K562 (cell line): ENCODE data around the gene GALNT15. TPM values are rescaled to one million over a fixed set of nuclear protein-coding genes. Genes with fewer than 3 reads are reported as not detected.
A peak's percentile ranks its signal among the peaks of the same experiment; 100 is the strongest.

Source experiments
- ARID2 ChIP-seq: fragments of 450-650 bp; IDR thresholded peaks from 2 replicates; pipeline ENCODE4 v1.6.1; 2017; ENCODE audit warnings: antibody characterized with exemption, mild to moderate bottlenecking
- BCOR ChIP-seq: fragments of 450-650 bp; IDR thresholded peaks from 2 replicates; pipeline ENCODE4 v1.6.1; 2016
- DMBX1 ChIP-seq: fragments of 250-450 bp; sonication (Bioruptor Pico); IDR thresholded peaks from 2 replicates; pipeline ENCODE4 v1.8.0; 2022; ENCODE audit warnings: inconsistent platforms, mild to moderate bottlenecking, moderate library complexity, borderline replicate concordance
- DPF2 ChIP-seq: fragments of 450-650 bp; IDR thresholded peaks from 2 replicates; pipeline ENCODE4 v1.6.1; 2016
- GTF2E2 ChIP-seq: fragments of 200-800 bp; sonication (Bioruptor generic); IDR thresholded peaks from 2 replicates; pipeline ENCODE4 v1.6.1; 2016; ENCODE audit warnings: missing genetic modification characterization, missing compliant biosample characterization
- HNRNPL ChIP-seq: fragments of 200-400 bp; formaldehyde crosslinking; IDR thresholded peaks from 2 replicates; pipeline ENCODE4 v1.6.1; 2017; ENCODE audit warnings: low read depth, mild to moderate bottlenecking, low read length
- KAT7 ChIP-seq: sonication (generic); formaldehyde crosslinking; IDR thresholded peaks from 2 replicates; pipeline ENCODE4 v1.8.0; 2022; ENCODE audit warnings: missing genetic modification reagents, mild to moderate bottlenecking, borderline replicate concordance
- NFATC3 ChIP-seq: fragments of 450-650 bp; IDR thresholded peaks from 2 replicates; pipeline ENCODE4 v1.6.1; 2017; ENCODE audit warnings: mild to moderate bottlenecking
- NFE2 ChIP-seq: IDR thresholded peaks from 2 replicates; pipeline ENCODE4 v1.6.1; 2014; ENCODE audit warnings: antibody characterized with exemption, low read depth
- NFRKB ChIP-seq: fragments of 450-650 bp; IDR thresholded peaks from 2 replicates; pipeline ENCODE4 v1.6.1; 2016; ENCODE audit warnings: low read depth
- PCBP1 ChIP-seq: fragments of 200-400 bp; formaldehyde crosslinking; IDR thresholded peaks from 2 replicates; pipeline ENCODE4 v1.6.1; 2018; ENCODE audit warnings: mild to moderate bottlenecking, low read depth, low read length; ENCODE audit not compliant: poor library complexity, severe bottlenecking
- PRPF4 ChIP-seq: fragments of 200-400 bp; formaldehyde crosslinking; IDR thresholded peaks from one replicate; pipeline ENCODE4 v1.6.1; 2017; ENCODE audit warnings: low read length, low read depth, mild to moderate bottlenecking; ENCODE audit not compliant: insufficient read depth, poor library complexity, severe bottlenecking
- SMAD3 ChIP-seq: fragments of 450-650 bp; formaldehyde crosslinking; conservative IDR thresholded peaks from 2 replicates; pipeline ENCODE4 v1.4.0; 2020; ENCODE audit warnings: mild to moderate bottlenecking
- SMARCA4 ChIP-seq: fragments of 450-650 bp; IDR thresholded peaks from 2 replicates; pipeline ENCODE4 v1.6.1; 2016
- SMARCA5 ChIP-seq: fragments of 450-650 bp; IDR thresholded peaks from 2 replicates; pipeline ENCODE4 v1.6.1; 2016
- SUPT5H ChIP-seq: fragments of 450-650 bp; IDR thresholded peaks from 2 replicates; pipeline ENCODE4 v1.6.1; 2016
- TEAD1 ChIP-seq, 2 experiments: fragments of 450-650 bp in 1 of 2; sonication (generic) in 1 of 2; formaldehyde crosslinking; IDR thresholded peaks; 2 replicates each; pipeline versions ENCODE4 v1.4.0 to v1.8.0; 2020 to 2022; ENCODE audit warnings: mild to moderate bottlenecking in 2 of 2, missing genetic modification reagents in 1 of 2
- ZNF140 ChIP-seq: fragments of 250-450 bp; sonication (Bioruptor Pico); IDR thresholded peaks from 2 replicates; pipeline ENCODE4 v1.8.0; 2021; ENCODE audit warnings: moderate library complexity, mild to moderate bottlenecking, inconsistent platforms
- ZNF143 ChIP-seq: sonication (generic); formaldehyde crosslinking; IDR thresholded peaks from 2 replicates; pipeline ENCODE4 v1.9.0; 2022; ENCODE audit warnings: mild to moderate bottlenecking, missing genetic modification reagents
- ZNF586 ChIP-seq: fragments of 450-650 bp; formaldehyde crosslinking; conservative IDR thresholded peaks from 2 replicates; pipeline ENCODE4 v1.4.0; 2020; ENCODE audit warnings: mild to moderate bottlenecking, moderate library complexity
- ZNF717 ChIP-seq: fragments of 250-450 bp; sonication (Bioruptor Pico); IDR thresholded peaks from 2 replicates; pipeline ENCODE4 v1.5.0; 2021
- polyA plus RNA-seq, 8 experiments: library from polyadenylated mRNA; depleted of rRNA in 4 of 8; stranded (reverse) in 5 of 8; unstranded in 3 of 8; fragments of >200 nt; fragmentation: Nextera tagmentation in 2 of 8; fragmentation: Illumina TruSeq in 1 of 8; extraction: Ambion mirVana in 2 of 8; extraction: Trizol in 1 of 8; gene quantifications; 2 replicates each; pipeline versions ENCODE4 v1.2.1 to v1.2.3, GENCODE V29; 2011 to 2014; ENCODE audit warnings: inconsistent platforms in 1 of 8, missing spikeins in 1 of 8
- total RNA-seq, 7 experiments: library from RNA; depleted of rRNA in 6 of 7; stranded (reverse); fragments of >200 nt in 6 of 7; fragmentation: Illumina TruSeq in 2 of 7; extraction: Trizol in 2 of 7; gene quantifications; 2 replicates each; pipeline versions ENCODE4 v1.2.1 to v1.2.3, GENCODE V29; 2011 to 2021; ENCODE audit warnings: low replicate concordance in 1 of 7
- TF ChIP-seq, protein P1 (sequence below), 2 experiments: fragments of 450-650 bp; IDR thresholded peaks; 2 replicates each; pipeline ENCODE4 v1.6.1; 2016
- TF ChIP-seq, protein P2 (sequence below): fragments of 450-650 bp; IDR thresholded peaks from 2 replicates; pipeline ENCODE4 v1.6.1; 2014; ENCODE audit warnings: low read depth, mild to moderate bottlenecking, moderate library complexity, borderline replicate concordance
- TF ChIP-seq, protein P3 (sequence below), 2 experiments: fragments of 450-650 bp in 1 of 2; sonication (generic) in 1 of 2; formaldehyde crosslinking in 1 of 2; IDR thresholded peaks in 1 of 2; conservative IDR thresholded peaks in 1 of 2; 2 replicates each; pipeline versions ENCODE4 v1.6.1 to v1.8.1; 2016 to 2023; ENCODE audit warnings: mild to moderate bottlenecking in 2 of 2, moderate library complexity in 2 of 2, inconsistent platforms in 1 of 2, missing genetic modification reagents in 1 of 2
- TF ChIP-seq, protein P4 (sequence below): fragments of 250-450 bp; sonication (Bioruptor Pico); IDR thresholded peaks from 2 replicates; pipeline ENCODE4 v1.5.0; 2021

The GALNT15 gene
- total and polyA plus RNA-seq, 9 of the 15 experiments (the other 6 are each of a cell fraction or from before 2014, with no cell fraction given): not detected

DNA sequence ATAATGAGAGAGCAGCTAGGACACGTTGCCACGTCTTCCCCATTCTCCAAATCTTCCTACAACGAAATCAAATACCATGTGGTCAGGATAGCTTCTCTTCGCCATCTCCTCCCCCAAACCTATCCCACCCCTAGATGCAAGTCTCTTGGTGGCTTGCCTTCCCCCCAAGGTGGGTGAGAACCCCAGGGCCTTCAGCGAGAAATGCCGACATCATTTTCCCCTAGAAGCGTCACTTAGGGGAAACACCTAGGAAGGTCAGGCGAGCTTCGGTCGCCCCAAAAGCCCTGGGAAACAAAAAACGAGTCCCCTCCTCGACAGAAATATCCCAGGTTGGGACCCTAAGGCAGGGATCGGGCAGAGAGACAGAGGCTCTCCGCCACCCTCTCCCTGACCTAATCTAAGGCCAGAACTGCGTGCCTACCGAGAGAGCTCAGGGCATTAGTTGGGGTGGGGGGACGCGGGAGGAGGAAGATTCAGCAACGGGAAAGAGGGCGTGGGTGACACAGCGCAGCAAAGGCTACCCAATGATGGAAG, 89.8 kb downstream of the GALNT15 start (continued):
- no peak for TF ChIP-seq DMBX1 (CRISPR knock-in tag)
- TF ChIP-seq PRPF4: no peak
- TF ChIP-seq, protein P1, sequence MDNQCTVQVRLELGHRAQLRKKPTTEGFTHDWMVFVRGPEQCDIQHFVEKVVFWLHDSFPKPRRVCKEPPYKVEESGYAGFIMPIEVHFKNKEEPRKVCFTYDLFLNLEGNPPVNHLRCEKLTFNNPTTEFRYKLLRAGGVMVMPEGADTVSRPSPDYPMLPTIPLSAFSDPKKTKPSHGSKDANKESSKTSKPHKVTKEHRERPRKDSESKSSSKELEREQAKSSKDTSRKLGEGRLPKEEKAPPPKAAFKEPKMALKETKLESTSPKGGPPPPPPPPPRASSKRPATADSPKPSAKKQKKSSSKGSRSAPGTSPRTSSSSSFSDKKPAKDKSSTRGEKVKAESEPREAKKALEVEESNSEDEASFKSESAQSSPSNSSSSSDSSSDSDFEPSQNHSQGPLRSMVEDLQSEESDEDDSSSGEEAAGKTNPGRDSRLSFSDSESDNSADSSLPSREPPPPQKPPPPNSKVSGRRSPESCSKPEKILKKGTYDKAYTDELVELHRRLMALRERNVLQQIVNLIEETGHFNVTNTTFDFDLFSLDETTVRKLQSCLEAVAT (IDR thresholded peaks at IDR 0.05): no peak
- TF ChIP-seq SMARCA4: 0 out of 2 replicates have a peak, but pooled peaks have one; percentile 31
- TF ChIP-seq NFE2: no peak
- 0 out of 2 replicates have a peak, but pooled peaks have one; percentile 6 for TF ChIP-seq BCOR
- no peak for TF ChIP-seq TEAD1 (CRISPR knock-in tag; IDR thresholded peaks at IDR 0.05)
- no peak for TF ChIP-seq PCBP1
- TF ChIP-seq, protein P2, sequence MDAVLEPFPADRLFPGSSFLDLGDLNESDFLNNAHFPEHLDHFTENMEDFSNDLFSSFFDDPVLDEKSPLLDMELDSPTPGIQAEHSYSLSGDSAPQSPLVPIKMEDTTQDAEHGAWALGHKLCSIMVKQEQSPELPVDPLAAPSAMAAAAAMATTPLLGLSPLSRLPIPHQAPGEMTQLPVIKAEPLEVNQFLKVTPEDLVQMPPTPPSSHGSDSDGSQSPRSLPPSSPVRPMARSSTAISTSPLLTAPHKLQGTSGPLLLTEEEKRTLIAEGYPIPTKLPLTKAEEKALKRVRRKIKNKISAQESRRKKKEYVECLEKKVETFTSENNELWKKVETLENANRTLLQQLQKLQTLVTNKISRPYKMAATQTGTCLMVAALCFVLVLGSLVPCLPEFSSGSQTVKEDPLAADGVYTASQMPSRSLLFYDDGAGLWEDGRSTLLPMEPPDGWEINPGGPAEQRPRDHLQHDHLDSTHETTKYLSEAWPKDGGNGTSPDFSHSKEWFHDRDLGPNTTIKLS: no peak
- TF ChIP-seq ZNF140 (CRISPR knock-in tag): no peak
- TF ChIP-seq, protein P3, sequence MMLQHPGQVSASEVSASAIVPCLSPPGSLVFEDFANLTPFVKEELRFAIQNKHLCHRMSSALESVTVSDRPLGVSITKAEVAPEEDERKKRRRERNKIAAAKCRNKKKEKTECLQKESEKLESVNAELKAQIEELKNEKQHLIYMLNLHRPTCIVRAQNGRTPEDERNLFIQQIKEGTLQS (IDR thresholded peaks at IDR 0.05): no peak
- TF ChIP-seq, protein P3 (CRISPR knock-in tag; conservative IDR thresholded peaks at IDR 0.05): no peak
- TF ChIP-seq NFRKB: 0 out of 2 replicates have a peak, but pooled peaks have one; percentile 56
- TF ChIP-seq, protein P4, sequence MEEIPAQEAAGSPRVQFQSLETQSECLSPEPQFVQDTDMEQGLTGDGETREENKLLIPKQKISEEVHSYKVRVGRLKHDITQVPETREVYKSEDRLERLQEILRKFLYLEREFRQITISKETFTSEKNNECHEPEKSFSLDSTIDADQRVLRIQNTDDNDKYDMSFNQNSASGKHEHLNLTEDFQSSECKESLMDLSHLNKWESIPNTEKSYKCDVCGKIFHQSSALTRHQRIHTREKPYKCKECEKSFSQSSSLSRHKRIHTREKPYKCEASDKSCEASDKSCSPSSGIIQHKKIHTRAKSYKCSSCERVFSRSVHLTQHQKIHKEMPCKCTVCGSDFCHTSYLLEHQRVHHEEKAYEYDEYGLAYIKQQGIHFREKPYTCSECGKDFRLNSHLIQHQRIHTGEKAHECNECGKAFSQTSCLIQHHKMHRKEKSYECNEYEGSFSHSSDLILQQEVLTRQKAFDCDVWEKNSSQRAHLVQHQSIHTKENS (CRISPR knock-in tag): no peak
- no peak for TF ChIP-seq KAT7 (CRISPR knock-in tag)
- TF ChIP-seq SMAD3 (CRISPR knock-in tag): no peak
- no peak for TF ChIP-seq SMARCA5
- TF ChIP-seq ZNF586: no peak
- TF ChIP-seq DPF2: peak; percentile 44
- TF ChIP-seq ARID2: 0 out of 2 replicates have a peak, but pooled peaks have one; percentile 3
- no peak for TF ChIP-seq ZNF143 (CRISPR knock-in tag)
- TF ChIP-seq HNRNPL: no peak
- TF ChIP-seq GTF2E2 (tag): 0 out of 2 replicates have a peak, but pooled peaks have one; percentile 20
- peak; percentile 50 for TF ChIP-seq SUPT5H
- no peak for TF ChIP-seq NFATC3
- no peak for TF ChIP-seq ZNF717 (CRISPR knock-in tag)
